Measurements from ENCODE around the gene C1QTNF12. TPM values are rescaled to one million over a fixed set of nuclear protein-coding genes. Genes with fewer than 3 reads are reported as not detected.

Gene C1QTNF12
- total RNA-seq, 4 donors from 2014 or later: 0.33 to 0.52 TPM; not detected in 2

- no peak for DNase-seq (ENCODE audit: extremely low spot score)
- TF ChIP-seq EP300 (IDR thresholded peaks at IDR 0.05) (no peak), POLR2AphosphoS5 (IDR thresholded peaks at IDR 0.05) (no peak), CTCF (IDR thresholded peaks at IDR 0.05) (no peak), POLR2A (IDR thresholded peaks at IDR 0.05; ENCODE audit: low read depth) (no peak)
- no peak overlapping the region for H3K4me3 ChIP-seq
- H3K9me3 ChIP-seq: no peaks in the 10 kb centered on the region
- intact Hi-C loops (cut with DNase I): no loop called here
- H3K4me1 ChIP-seq: peaks cover 14 to 25% (median 24%) of the 10 kb centered on the region in 4 donors
- peaks cover 51 to 78% (median 74%) of the 10 kb centered on the region in 4 donors for H3K36me3 ChIP-seq
- no peaks in the 10 kb centered on the region for H3K27me3 ChIP-seq
- no peak overlapping the region for H3K27ac ChIP-seq (replicated peaks in 1 of 4)
- WGBS: 93% methylated on average over 36 of the region's 52 CpGs
Observed at GRCh38 chr1:1217621-1218523, 28.6 kb downstream of the C1QTNF12 start.

GRCh38 chr1:1216770-1217620, 29.5 kb downstream of the C1QTNF12 start:
- no peak for DNase-seq (ENCODE audit: extremely low spot score)
- WGBS: 87% methylated on average over 34 of the region's 74 CpGs
- intact Hi-C loops (cut with DNase I): no loop called here
- H3K36me3 ChIP-seq: peaks cover 43 to 69% (median 65%) of the 10 kb centered on the region in 4 donors
- peaks cover 14 to 32% (median 28%) of the 10 kb centered on the region in 4 donors for H3K4me1 ChIP-seq
- H3K9me3 ChIP-seq: no peaks in the 10 kb centered on the region
- H3K27me3 ChIP-seq: no peaks in the 10 kb centered on the region
- no peak overlapping the region for H3K27ac ChIP-seq (replicated peaks in 1 of 4)
- no peak for TF ChIP-seq POLR2AphosphoS5 (IDR thresholded peaks at IDR 0.05)
- no peak for TF ChIP-seq POLR2A (IDR thresholded peaks at IDR 0.05; ENCODE audit: low read depth)
- TF ChIP-seq CTCF (IDR thresholded peaks at IDR 0.05): no peak
- TF ChIP-seq EP300 (IDR thresholded peaks at IDR 0.05): no peak
- H3K4me3 ChIP-seq: no peak overlapping the region

GRCh38 chr1:1215881-1216605, 30.5 kb downstream of the C1QTNF12 start:
- Histone ChIP-seq H3K27ac (replicated peaks in 1 of 4) (no peak overlapping the region), H3K36me3 (peaks cover 34 to 60% (median 56%) of the 10 kb centered on the region in 4 donors), H3K27me3 (no peaks in the 10 kb centered on the region), H3K9me3 (no peaks in the 10 kb centered on the region), H3K4me1 (peaks cover 14 to 37% (median 30%) of the 10 kb centered on the region in 4 donors), H3K4me3 (no peak overlapping the region)
- TF ChIP-seq CTCF (IDR thresholded peaks at IDR 0.05) (no peak), POLR2A (IDR thresholded peaks at IDR 0.05; ENCODE audit: low read depth) (no peak), EP300 (IDR thresholded peaks at IDR 0.05) (no peak), POLR2AphosphoS5 (IDR thresholded peaks at IDR 0.05) (no peak)
- DNase-seq (ENCODE audit: extremely low spot score): no peak
- 68% methylated on average over 3 of the region's 21 CpGs for WGBS
- intact Hi-C loops (cut with DNase I): no loop called here

- WGBS: 53% methylated on average over 9 of the region's 11 CpGs
- Histone ChIP-seq H3K36me3 (peaks cover 27 to 51% (median 47%) of the 10 kb centered on the region in 4 donors), H3K27ac (replicated peaks in 1 of 4) (no peak overlapping the region), H3K9me3 (no peaks in the 10 kb centered on the region), H3K27me3 (no peaks in the 10 kb centered on the region), H3K4me3 (no peak overlapping the region), H3K4me1 (peaks cover 14 to 37% (median 30%) of the 10 kb centered on the region in 4 donors)
- intact Hi-C loops (cut with DNase I): no loop called here
- no peak for DNase-seq (ENCODE audit: extremely low spot score)
- no peak for TF ChIP-seq CTCF (IDR thresholded peaks at IDR 0.05)
- TF ChIP-seq POLR2A (IDR thresholded peaks at IDR 0.05; ENCODE audit: low read depth): no peak
- no peak for TF ChIP-seq EP300 (IDR thresholded peaks at IDR 0.05)
- no peak for TF ChIP-seq POLR2AphosphoS5 (IDR thresholded peaks at IDR 0.05)
Observed at GRCh38 chr1:1215080-1215676, 31.3 kb downstream of the C1QTNF12 start.
